Measurements from ENCODE around the gene UBE2V1. TPM values are rescaled to one million over a fixed set of nuclear protein-coding genes. Genes with fewer than 3 reads are reported as not detected.
A peak's percentile ranks its signal among the peaks of the same experiment; 100 is the strongest.

The UBE2V1 gene
- total and polyA plus RNA-seq, 2 experiments from 2014 or later, result 64.0 to 112 TPM

DNA sequence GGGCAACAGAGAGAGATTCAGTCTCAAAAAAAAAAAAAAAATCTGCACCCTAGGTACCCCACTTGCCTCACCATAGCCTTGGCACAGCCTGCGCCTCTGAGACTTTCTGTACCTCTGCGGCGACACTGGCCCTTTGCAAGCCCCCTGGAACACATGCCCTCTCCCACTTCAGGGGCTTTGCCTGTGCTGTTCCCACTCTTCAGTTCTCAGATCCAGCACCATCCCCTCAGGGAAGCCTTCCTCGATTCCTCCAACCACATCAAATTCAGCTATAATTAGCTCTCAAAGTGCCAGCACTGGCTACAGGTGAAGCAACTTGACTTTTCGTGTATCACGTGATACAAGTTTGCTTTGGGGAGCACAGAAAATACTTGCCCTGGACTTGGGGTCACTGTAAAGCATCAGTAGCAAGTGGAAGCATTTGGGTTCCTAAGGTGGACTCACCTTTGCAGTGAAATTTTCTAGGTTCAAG lies 2.1 kb upstream of the UBE2V1 start:
- H3K27ac ChIP-seq, result peak overlapping the region; percentile 41
- peak overlapping the region; percentile 72 for H2AFZ ChIP-seq
- H3K27me3 ChIP-seq, result no peaks in the 10 kb centered on the region
- no peaks in the 10 kb centered on the region for H3K9me3 ChIP-seq (ENCODE audit: low read depth)
- H3K36me3 ChIP-seq (replicated peaks; ENCODE audit: insufficient read depth, low read depth), result no peaks in the 10 kb centered on the region
- H3K4me3 ChIP-seq, result peak overlapping the region; percentile 32
- no peak for DNase-seq (ENCODE audit: low spot score)
- no peak for TF ChIP-seq EZH2 (IDR thresholded peaks at IDR 0.05; ENCODE audit: borderline replicate concordance)
- TF ChIP-seq, protein P1, sequence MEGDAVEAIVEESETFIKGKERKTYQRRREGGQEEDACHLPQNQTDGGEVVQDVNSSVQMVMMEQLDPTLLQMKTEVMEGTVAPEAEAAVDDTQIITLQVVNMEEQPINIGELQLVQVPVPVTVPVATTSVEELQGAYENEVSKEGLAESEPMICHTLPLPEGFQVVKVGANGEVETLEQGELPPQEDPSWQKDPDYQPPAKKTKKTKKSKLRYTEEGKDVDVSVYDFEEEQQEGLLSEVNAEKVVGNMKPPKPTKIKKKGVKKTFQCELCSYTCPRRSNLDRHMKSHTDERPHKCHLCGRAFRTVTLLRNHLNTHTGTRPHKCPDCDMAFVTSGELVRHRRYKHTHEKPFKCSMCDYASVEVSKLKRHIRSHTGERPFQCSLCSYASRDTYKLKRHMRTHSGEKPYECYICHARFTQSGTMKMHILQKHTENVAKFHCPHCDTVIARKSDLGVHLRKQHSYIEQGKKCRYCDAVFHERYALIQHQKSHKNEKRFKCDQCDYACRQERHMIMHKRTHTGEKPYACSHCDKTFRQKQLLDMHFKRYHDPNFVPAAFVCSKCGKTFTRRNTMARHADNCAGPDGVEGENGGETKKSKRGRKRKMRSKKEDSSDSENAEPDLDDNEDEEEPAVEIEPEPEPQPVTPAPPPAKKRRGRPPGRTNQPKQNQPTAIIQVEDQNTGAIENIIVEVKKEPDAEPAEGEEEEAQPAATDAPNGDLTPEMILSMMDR (IDR thresholded peaks at IDR 0.05; ENCODE audit: poor library complexity), result no peak
- TF ChIP-seq EZH2phosphoT487 (IDR thresholded peaks at IDR 0.05; ENCODE audit: low read depth, severe bottlenecking, unreplicated experiment), result no peak
- WGBS (ENCODE audit: low lambda C conversion rate, missing lambda C conversion rate), result 82% methylated on average over 6 of the region's 6 CpGs
- H3K79me2 ChIP-seq, result peaks cover 41% of the 10 kb centered on the region
- peak overlapping the region; percentile 77 for H3K4me2 ChIP-seq
- peaks cover 31% of the 10 kb centered on the region for H3K4me1 ChIP-seq (ENCODE audit: insufficient read depth)
- H4K20me1 ChIP-seq (ENCODE audit: insufficient read depth, poor library complexity, severe bottlenecking), result peaks cover 20% of the 10 kb centered on the region
- H3K9me2 ChIP-seq (replicated peaks; ENCODE audit: insufficient read depth), result no peaks in the 10 kb centered on the region

DNA sequence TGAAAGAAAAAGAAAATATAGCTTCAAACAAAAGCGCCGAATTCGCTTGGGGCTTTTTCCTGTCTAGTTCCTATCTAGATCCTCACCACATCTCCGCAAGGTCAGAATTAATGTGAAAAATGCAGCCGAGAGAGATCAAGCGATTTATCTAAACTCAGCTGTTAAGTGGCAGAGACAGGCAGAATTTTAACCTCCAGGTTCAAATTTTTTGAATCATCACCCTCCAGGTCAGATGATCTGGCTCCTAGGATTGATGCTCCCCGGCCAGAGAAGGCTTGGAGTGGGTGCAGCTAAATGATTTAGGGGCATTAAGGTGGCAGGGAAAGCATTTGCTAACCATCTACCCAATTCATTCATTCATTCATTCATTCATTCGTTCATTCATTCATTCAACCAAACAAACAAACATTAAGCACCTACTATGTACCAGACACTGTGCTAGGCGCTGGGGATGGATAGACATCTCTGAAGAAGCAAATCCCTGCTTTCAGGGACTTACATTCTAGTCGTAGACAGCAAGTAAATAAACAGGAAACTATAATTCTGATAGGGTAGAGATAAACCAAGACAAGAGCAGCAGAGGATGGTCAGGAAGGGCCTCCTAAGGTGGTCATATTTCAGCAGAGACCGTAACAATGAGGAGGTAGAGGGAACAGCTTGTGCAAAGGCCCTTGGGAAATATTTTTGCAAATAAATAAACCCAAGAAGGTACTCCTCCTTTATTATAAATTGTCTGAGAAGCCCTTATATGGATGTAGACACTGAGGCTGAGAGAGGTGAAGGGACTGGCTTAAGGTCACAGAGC lies 672 bp upstream of the UBE2V1 start:
- DNase-seq (ENCODE audit: low spot score), result no peak
- Histone ChIP-seq H3K4me3 (peak overlapping the region; percentile 100), H3K9me2 (replicated peaks; ENCODE audit: insufficient read depth) (no peaks in the 10 kb centered on the region), H3K27ac (peak overlapping the region; percentile 95), H3K4me1 (ENCODE audit: insufficient read depth) (peaks cover 44% of the 10 kb centered on the region), H3K27me3 (no peaks in the 10 kb centered on the region), H3K9me3 (ENCODE audit: low read depth) (no peaks in the 10 kb centered on the region), H4K20me1 (ENCODE audit: insufficient read depth, poor library complexity, severe bottlenecking) (peaks cover 33% of the 10 kb centered on the region), H3K4me2 (peak overlapping the region; percentile 85), H2AFZ (peak overlapping the region; percentile 81), H3K79me2 (peaks cover 56% of the 10 kb centered on the region), H3K36me3 (replicated peaks; ENCODE audit: insufficient read depth, low read depth) (no peaks in the 10 kb centered on the region)
- 29% methylated on average over 11 of the region's 11 CpGs for WGBS (ENCODE audit: low lambda C conversion rate, missing lambda C conversion rate)
- TF ChIP-seq EZH2phosphoT487 (IDR thresholded peaks at IDR 0.05; ENCODE audit: low read depth, severe bottlenecking, unreplicated experiment) (no peak), EZH2 (IDR thresholded peaks at IDR 0.05; ENCODE audit: borderline replicate concordance) (no peak)
- TF ChIP-seq, protein P1 (IDR thresholded peaks at IDR 0.05; ENCODE audit: poor library complexity), result no peak

DNA sequence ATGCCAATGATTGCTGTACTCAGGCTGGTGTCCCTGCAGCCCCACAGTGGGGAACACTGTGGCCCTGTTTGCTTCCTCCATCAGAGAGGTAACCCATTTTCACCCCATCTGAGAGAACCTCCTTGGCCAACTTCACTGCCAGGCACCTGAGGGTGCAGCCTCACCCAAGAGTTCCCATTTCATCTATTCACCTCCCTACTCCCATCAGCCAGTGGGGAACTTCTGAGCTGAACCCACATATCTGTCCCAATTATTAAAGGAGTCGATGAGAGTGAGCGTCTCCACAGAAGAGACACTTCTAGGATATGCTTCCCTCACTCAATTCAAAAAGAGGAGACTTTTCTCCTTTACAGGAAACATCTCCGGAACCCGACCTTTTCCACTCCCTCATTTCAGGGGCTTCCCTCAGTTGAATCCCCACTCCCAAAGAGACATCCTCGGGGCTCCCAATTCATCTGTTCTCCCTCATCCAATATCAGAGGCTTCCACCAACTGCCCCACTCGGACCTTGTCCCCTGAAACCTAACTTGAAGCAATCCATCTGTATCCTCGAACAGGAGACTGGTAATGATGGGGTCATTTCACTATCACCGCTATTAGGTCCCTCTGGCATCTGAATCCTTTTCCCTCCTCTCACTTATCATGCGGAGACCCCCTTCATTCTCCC lies 988 bp downstream of the UBE2V1 start:
- Histone ChIP-seq H2AFZ (no peak overlapping the region), H3K27me3 (no peaks in the 10 kb centered on the region), H3K9me2 (replicated peaks; ENCODE audit: insufficient read depth) (no peaks in the 10 kb centered on the region), H4K20me1 (ENCODE audit: insufficient read depth, poor library complexity, severe bottlenecking) (peaks cover 50% of the 10 kb centered on the region), H3K36me3 (replicated peaks; ENCODE audit: insufficient read depth, low read depth) (no peaks in the 10 kb centered on the region), H3K4me1 (ENCODE audit: insufficient read depth) (peaks cover 56% of the 10 kb centered on the region), H3K9me3 (ENCODE audit: low read depth) (no peaks in the 10 kb centered on the region), H3K4me3 (peak overlapping the region; percentile 100), H3K4me2 (peak overlapping the region; percentile 85), H3K79me2 (peaks cover 72% of the 10 kb centered on the region), H3K27ac (peak overlapping the region; percentile 95)
- WGBS (ENCODE audit: low lambda C conversion rate, missing lambda C conversion rate), result 18% methylated on average over 9 of the region's 9 CpGs
- TF ChIP-seq EZH2phosphoT487 (IDR thresholded peaks at IDR 0.05; ENCODE audit: low read depth, severe bottlenecking, unreplicated experiment), result no peak
- no peak for DNase-seq (ENCODE audit: low spot score)
